Stimulated activated CD4-positive, alpha-beta T cell treated with anti-CD3 and anti-CD28 coated beads, Interleukin-4, amount 100 ng/mL, for 24 hours (primary cell): ENCODE results near the gene PLA2G4C.

ENCODE experiments used
- DNase-seq: peaks from one replicate; pipeline ENCODE4 v3.0.0-alpha.2; 2020

PLA2G4C gene

GRCh38 chr19:48053076-48053475 lies 57.5 kb downstream of the PLA2G4C start:
- DNase-seq, result no peak

- DNase-seq, result no peak
Observed at GRCh38 chr19:48051335-48052033, 59.1 kb downstream of the PLA2G4C start.

- no peak for DNase-seq
Observed at GRCh38 chr19:48044561-48044960, 66.1 kb downstream of the PLA2G4C start.

- DNase-seq, result no peak
Observed at GRCh38 chr19:48043675-48044258, 66.8 kb downstream of the PLA2G4C start, which contains the start of gene CABP5. TSS of gene CABP5 (minus strand) at chr19:48044079. CDS start at chr19:48043922, 157 bp downstream.

- no peak for DNase-seq
Observed at GRCh38 chr19:48041877-48042580, 68.6 kb downstream of the PLA2G4C start.

GRCh38 chr19:48036765-48037164 lies 73.9 kb downstream of the PLA2G4C start:
- no peak for DNase-seq

- no peak for DNase-seq
Observed at GRCh38 chr19:48033604-48034003, 77.0 kb downstream of the PLA2G4C start.

- no peak for DNase-seq
Observed at GRCh38 chr19:48030073-48030472, 80.5 kb downstream of the PLA2G4C start.

- no peak for DNase-seq
Observed at GRCh38 chr19:48029431-48029830, 81.2 kb downstream of the PLA2G4C start.

- no peak for DNase-seq
Observed at GRCh38 chr19:48025480-48025879, 85.1 kb downstream of the PLA2G4C start.

- no peak for DNase-seq
Observed at GRCh38 chr19:48023518-48023917, 87.1 kb downstream of the PLA2G4C start.

- no peak for DNase-seq
Observed at GRCh38 chr19:48023011-48023410, 87.6 kb downstream of the PLA2G4C start.

GRCh38 chr19:48020686-48021085 lies 89.9 kb downstream of the PLA2G4C start:
- DNase-seq, result no peak

GRCh38 chr19:48010932-48011758 lies 99.5 kb downstream of the PLA2G4C start:
- DNase-seq, result no peak

GRCh38 chr19:48006762-48007161 lies 103.9 kb downstream of the PLA2G4C start:
- DNase-seq, result no peak

GRCh38 chr19:48004236-48004635 lies 106.4 kb downstream of the PLA2G4C start:
- DNase-seq, result no peak

- no peak for DNase-seq
Observed at GRCh38 chr19:48000846-48001245, 109.8 kb downstream of the PLA2G4C start.

- no peak for DNase-seq
Observed at GRCh38 chr19:47998800-47999199, 111.8 kb downstream of the PLA2G4C start.
